IMR-90 (cell line): Measurements from ENCODE around the gene HES4. TPM values are rescaled to one million over a fixed set of nuclear protein-coding genes. Genes with fewer than 3 reads are reported as not detected.

Source experiments
- ATAC-seq: fragments of 200-7000 bp; cut with Tn5 transposase; 2 replicates; pipeline ENCODE4 v1.9.1; 2020; ENCODE audit warnings: low read depth, mild to moderate bottlenecking, moderate library complexity
- BruUV-seq: library from RNA; stranded (reverse); fragments of 400-500 nt; replicated peaks from 2 replicates; lab custom pipeline; 2021; lab: Mats Ljungman, UMichigan
- CTCF ChIA-PET: fragments of 300-600 bp; formaldehyde crosslinking; extraction: SDS; loops from one replicate; lab custom pipeline; 2021; ENCODE audit warnings: antibody characterized with exemption; lab: Yijun Ruan, JAX
- POLR2A ChIA-PET: fragments of 300-600 bp; sonication (Branson Sonifier 250); formaldehyde crosslinking; loops from one replicate; lab custom pipeline; 2022; ENCODE audit warnings: antibody characterized with exemption; ENCODE audit not compliant: unreplicated experiment; lab: Charles Lee
- DNase-seq: peaks from one replicate; pipeline ENCODE4 v3.0.0; 2013
- H2AFZ ChIP-seq: replicated peaks from 2 replicates; pipeline ENCODE3; 2013; ENCODE audit warnings: low read length, mild to moderate bottlenecking; ENCODE audit not compliant: poor library complexity
- H2AK5ac ChIP-seq: 2 replicates; pipeline ENCODE4 v1.6.1; 2013; ENCODE audit warnings: low read depth, low read length, inconsistent platforms
- H2AK9ac ChIP-seq: replicated peaks from 2 replicates; pipeline ENCODE3; 2013; ENCODE audit warnings: mild to moderate bottlenecking, low read depth, low read length, moderate library complexity; ENCODE audit not compliant: poor library complexity
- H2BK120ac ChIP-seq: 2 replicates; pipeline ENCODE4 v1.6.1; 2013; ENCODE audit warnings: low read depth, low read length, inconsistent platforms
- H2BK15ac ChIP-seq: 3 replicates; pipeline ENCODE4 v1.6.1; 2013; ENCODE audit warnings: low read depth, low read length, inconsistent platforms
- H2BK20ac ChIP-seq: 2 replicates; pipeline ENCODE4 v1.6.1; 2013; ENCODE audit warnings: low read depth, mild to moderate bottlenecking, inconsistent platforms, low read length, moderate library complexity
- H2BK5ac ChIP-seq: 2 replicates; pipeline ENCODE4 v1.6.1; 2013; ENCODE audit warnings: mild to moderate bottlenecking, low read depth, low read length, inconsistent platforms; ENCODE audit not compliant: poor library complexity, severe bottlenecking
- H3K14ac ChIP-seq: replicated peaks from 2 replicates; pipeline ENCODE4 v1.6.1; 2013; ENCODE audit warnings: low read depth, low read length, inconsistent platforms
- H3K18ac ChIP-seq: 2 replicates; pipeline ENCODE4 v1.6.1; 2013; ENCODE audit warnings: low read depth, low read length, control low read depth
- H3K23ac ChIP-seq: 2 replicates; pipeline ENCODE4 v1.6.1; 2013; ENCODE audit warnings: low read depth, low read length, inconsistent platforms
- H3K27ac ChIP-seq: 2 replicates; pipeline ENCODE4 v1.5.1; 2013; ENCODE audit warnings: mild to moderate bottlenecking, control low read depth, low read length; ENCODE audit not compliant: insufficient read depth
- H3K27me3 ChIP-seq: 2 replicates; pipeline ENCODE4 v1.6.1; 2013; ENCODE audit warnings: low read length; ENCODE audit not compliant: control insufficient read depth, insufficient read depth
- H3K36me3 ChIP-seq: 2 replicates; pipeline ENCODE4 v1.6.1; 2013; ENCODE audit warnings: low read length, mixed read lengths; ENCODE audit not compliant: control insufficient read depth, insufficient read depth
- H3K4ac ChIP-seq: 2 replicates; pipeline ENCODE4 v1.6.1; 2013; ENCODE audit warnings: low read depth, low read length, inconsistent platforms
- H3K4me1 ChIP-seq: 2 replicates; pipeline ENCODE4 v1.6.1; 2013; ENCODE audit warnings: low read length, mixed read lengths; ENCODE audit not compliant: control insufficient read depth, insufficient read depth
- H3K4me2 ChIP-seq: 2 replicates; pipeline ENCODE4 v1.6.1; 2013; ENCODE audit warnings: low read depth, mild to moderate bottlenecking, control low read depth, low read length, moderate library complexity
- H3K4me3 ChIP-seq: 2 replicates; pipeline ENCODE4 v1.5.1; 2013; ENCODE audit warnings: low read depth, mild to moderate bottlenecking, control low read depth, low read length, moderate library complexity; ENCODE audit not compliant: insufficient read depth
- H3K56ac ChIP-seq: 2 replicates; pipeline ENCODE4 v1.6.1; 2013; ENCODE audit warnings: low read length, inconsistent platforms; ENCODE audit not compliant: insufficient read depth; ENCODE audit errors: extremely low read depth
- H3K79me1 ChIP-seq, 2 experiments: 2 replicates each; pipeline ENCODE4 v1.6.1; 2013; ENCODE audit warnings: low read length in 2 of 2, inconsistent platforms in 1 of 2, low read depth in 1 of 2
- H3K9ac ChIP-seq: 2 replicates; pipeline ENCODE4 v1.6.1; 2013; ENCODE audit warnings: low read depth, low read length, control low read depth
- H3K9me1 ChIP-seq: 2 replicates; pipeline ENCODE4 v1.6.1; 2013; ENCODE audit warnings: low read length, inconsistent platforms; ENCODE audit not compliant: insufficient read depth
- H3K9me3 ChIP-seq: 2 replicates; pipeline ENCODE4 v1.6.1; 2013; ENCODE audit warnings: low read length; ENCODE audit not compliant: control insufficient read depth, insufficient read depth
- H4K20me1 ChIP-seq: 2 replicates; pipeline ENCODE4 v1.6.1; 2013; ENCODE audit warnings: low read length, inconsistent platforms; ENCODE audit not compliant: insufficient read depth
- H4K5ac ChIP-seq: 2 replicates; pipeline ENCODE4 v1.6.1; 2013; ENCODE audit warnings: mild to moderate bottlenecking, low read depth, low read length, control low read depth
- H4K8ac ChIP-seq, 2 experiments: 2 replicates each; pipeline ENCODE4 v1.6.1; 2013; ENCODE audit warnings: low read depth in 2 of 2, low read length in 2 of 2, control low read depth in 1 of 2, inconsistent platforms in 1 of 2
- H4K91ac ChIP-seq: 2 replicates; pipeline ENCODE4 v1.6.1; 2013; ENCODE audit warnings: low read depth, low read length, inconsistent platforms; ENCODE audit not compliant: insufficient read depth
- BHLHE40 ChIP-seq: fragments of 150-350 bp; IDR thresholded peaks from 2 replicates; pipeline ENCODE4 v1.6.1; 2016; ENCODE audit warnings: mild to moderate bottlenecking, low read depth, low read length
- CEBPB ChIP-seq: IDR thresholded peaks from 2 replicates; pipeline ENCODE4 v1.6.1; 2012; ENCODE audit warnings: low read depth, low read length, improper control_type of control experiment
- CHD1 ChIP-seq: IDR thresholded peaks from 2 replicates; pipeline ENCODE4 v1.6.1; 2012; ENCODE audit warnings: low read depth, low read length, improper control_type of control experiment
- CTCF ChIP-seq: conservative IDR thresholded peaks from 2 replicates; pipeline ENCODE4 v1.5.1; 2012; ENCODE audit warnings: mild to moderate bottlenecking, low read depth, low read length, improper control_type of control experiment
- ELK1 ChIP-seq: fragments of 150-350 bp; IDR thresholded peaks from 2 replicates; pipeline ENCODE4 v1.6.1; 2016; ENCODE audit warnings: low read depth, mild to moderate bottlenecking, low read length, moderate library complexity, borderline replicate concordance
- FOS ChIP-seq: fragments of 150-350 bp; IDR thresholded peaks from 2 replicates; pipeline ENCODE4 v1.6.1; 2016; ENCODE audit warnings: low read depth, low read length
- MAFK ChIP-seq: IDR thresholded peaks from 2 replicates; pipeline ENCODE4 v1.6.1; 2012; ENCODE audit warnings: low read depth, low read length, improper control_type of control experiment
- MAZ ChIP-seq: IDR thresholded peaks from 2 replicates; pipeline ENCODE4 v1.6.1; 2012; ENCODE audit warnings: low read depth, mild to moderate bottlenecking, low read length, improper control_type of control experiment, moderate library complexity, borderline replicate concordance
- MXI1 ChIP-seq: IDR thresholded peaks from 2 replicates; pipeline ENCODE4 v1.6.1; 2012; ENCODE audit warnings: low read depth, mild to moderate bottlenecking, low read length, moderate library complexity, borderline replicate concordance
- NFE2L2 ChIP-seq: fragments of 150-350 bp; IDR thresholded peaks from 2 replicates; pipeline ENCODE4 v1.6.1; 2016; ENCODE audit warnings: low read depth, mild to moderate bottlenecking, low read length
- POLR2A ChIP-seq: IDR thresholded peaks from 2 replicates; pipeline ENCODE4 v1.6.1; 2012; ENCODE audit warnings: mild to moderate bottlenecking, low read depth, low read length
- RAD21 ChIP-seq: IDR thresholded peaks from 2 replicates; pipeline ENCODE4 v1.6.1; 2012; ENCODE audit warnings: low read length, improper control_type of control experiment
- RCOR1 ChIP-seq: IDR thresholded peaks from 2 replicates; pipeline ENCODE4 v1.6.1; 2012; ENCODE audit warnings: mild to moderate bottlenecking, low read length, improper control_type of control experiment; ENCODE audit not compliant: insufficient replicate concordance
- RFX5 ChIP-seq: IDR thresholded peaks from 2 replicates; pipeline ENCODE4 v1.8.0; 2012; ENCODE audit warnings: low read depth, mild to moderate bottlenecking, low read length, moderate library complexity
- SMC3 ChIP-seq: fragments of 150-350 bp; IDR thresholded peaks from 2 replicates; pipeline ENCODE4 v1.6.1; 2016; ENCODE audit warnings: low read depth, mild to moderate bottlenecking, antibody characterized with exemption, low read length, moderate library complexity
- USF2 ChIP-seq: fragments of 150-350 bp; IDR thresholded peaks from 2 replicates; pipeline ENCODE4 v1.6.1; 2017; ENCODE audit warnings: mild to moderate bottlenecking, antibody characterized with exemption, low read length, low read depth
- WGBS, 2 experiments: methylation state at CpG; one replicate each; pipeline versions ENCODE4 v1.1.5 to v1.1.7; 2013; ENCODE audit warnings: missing lambda C conversion rate in 2 of 2; ENCODE audit not compliant: insufficient read length in 1 of 2; ENCODE audit errors: extremely low coverage in 2 of 2; 5-methylcytosine and 5-hydroxymethylcytosine counted together
- dilution Hi-C: fragments of 300-500 bp; cut with HindIII; formaldehyde crosslinking; loops from one replicate; pipeline ENCODE4 v1.14.3; 2018; ENCODE audit warnings: low sequenced_read_pairs; ENCODE audit not compliant: unreplicated experiment
- in situ Hi-C: fragments of 300-500 bp; cut with MboI; formaldehyde crosslinking; loops from 3 replicates; pipeline ENCODE4 v1.14.3; 2019; ENCODE audit warnings: low sequenced_read_pairs, inconsistent platforms, mixed read lengths
- intact Hi-C: fragments of 100-400 bp; cut with micrococcal nuclease; formaldehyde crosslinking; loops from 2 replicates; pipeline ENCODE4 v1.10.0; 2022
- polyA plus RNA-seq, 3 experiments: library from polyadenylated mRNA; depleted of rRNA; stranded (reverse); fragments of >200 nt; gene quantifications; 2 replicates each; pipeline ENCODE4 v1.2.3, GENCODE V29; 2012; ENCODE audit warnings: low replicate concordance in 1 of 3
- total RNA-seq: library from RNA; depleted of rRNA; stranded (reverse); fragments of >200 nt; gene quantifications from 2 replicates; pipeline ENCODE4 v1.2.3, GENCODE V29; 2012

Gene HES4
- total and polyA plus RNA-seq, 2 of the 4 experiments (the other 2 are of a cell fraction), result 1.4 to 11.7 TPM

GRCh38 chr1:1032424-1032823 is 32.5 kb upstream of the HES4 start:
- Histone ChIP-seq H2AFZ (peak overlapping the region; percentile 56), H4K8ac (no peak overlapping the region), H3K9me1 (no peaks in the 10 kb centered on the region), H3K27me3 (no peaks in the 10 kb centered on the region), H3K4me2 (no peak overlapping the region; the same call in 1 of the 2 replicates), H2BK120ac (no peak overlapping the region), H4K5ac (no peak overlapping the region), H3K23ac (no peak overlapping the region), H3K14ac (no peak overlapping the region), H4K91ac (no peak overlapping the region), H2AK5ac (no peak overlapping the region), H3K18ac (no peak overlapping the region), H2AK9ac (peak overlapping the region; percentile 55), H3K79me1 (peaks cover 13 to 43% of the 10 kb centered on the region in 2 experiments), H3K56ac (no peak overlapping the region), H3K9ac (no peak overlapping the region), H3K4me1 (peaks cover 5% of the 10 kb centered on the region; the same call in 1 of the 2 replicates), H3K27ac (no peak overlapping the region), H2BK20ac (no peak overlapping the region), H3K4ac (no peak overlapping the region), H3K4me3 (no peak overlapping the region), H3K9me3 (no peaks in the 10 kb centered on the region), H4K20me1 (peaks cover 65% of the 10 kb centered on the region), H3K36me3 (peaks cover 14% of the 10 kb centered on the region), H2BK5ac (no peak overlapping the region), H2BK15ac (no peak overlapping the region)
- DNase-seq, result no peak
- peak; percentile 22 for ATAC-seq
- no TSS peak for BruUV-seq
- 53% methylated on average over 8 of the region's 16 CpGs; no CpG with 5 or more reads in 1 of the 2 experiments for WGBS, 2 experiments
- intact Hi-C loops (loop anchor here (5.0 kb wide), 1 partner anchor 85 kb away; the partner anchor contains the start of gene C1orf159), dilution Hi-C loops (no loop called here), in situ Hi-C loops (no loop called here)
- TF ChIP-seq BHLHE40 (no peak), USF2 (no peak), SMC3 (no peak), MXI1 (no peak), FOS (no peak), NFE2L2 (no peak), MAZ (no peak), RCOR1 (no peak), CEBPB (no peak), MAFK (no peak), RAD21 (no peak), RFX5 (no peak), POLR2A (no peak), ELK1 (no peak), CTCF (no peak), CHD1 (no peak)
- ChIA-PET POLR2A (interaction anchor here (0.6 kb wide), 1 partner anchor 33 kb away, joined by 3 read pairs; the partner anchor contains the start of gene HES4), CTCF (no interaction called here)
